ENCODE measurements around the gene ZNF521.

ZNF521 gene

DNA sequence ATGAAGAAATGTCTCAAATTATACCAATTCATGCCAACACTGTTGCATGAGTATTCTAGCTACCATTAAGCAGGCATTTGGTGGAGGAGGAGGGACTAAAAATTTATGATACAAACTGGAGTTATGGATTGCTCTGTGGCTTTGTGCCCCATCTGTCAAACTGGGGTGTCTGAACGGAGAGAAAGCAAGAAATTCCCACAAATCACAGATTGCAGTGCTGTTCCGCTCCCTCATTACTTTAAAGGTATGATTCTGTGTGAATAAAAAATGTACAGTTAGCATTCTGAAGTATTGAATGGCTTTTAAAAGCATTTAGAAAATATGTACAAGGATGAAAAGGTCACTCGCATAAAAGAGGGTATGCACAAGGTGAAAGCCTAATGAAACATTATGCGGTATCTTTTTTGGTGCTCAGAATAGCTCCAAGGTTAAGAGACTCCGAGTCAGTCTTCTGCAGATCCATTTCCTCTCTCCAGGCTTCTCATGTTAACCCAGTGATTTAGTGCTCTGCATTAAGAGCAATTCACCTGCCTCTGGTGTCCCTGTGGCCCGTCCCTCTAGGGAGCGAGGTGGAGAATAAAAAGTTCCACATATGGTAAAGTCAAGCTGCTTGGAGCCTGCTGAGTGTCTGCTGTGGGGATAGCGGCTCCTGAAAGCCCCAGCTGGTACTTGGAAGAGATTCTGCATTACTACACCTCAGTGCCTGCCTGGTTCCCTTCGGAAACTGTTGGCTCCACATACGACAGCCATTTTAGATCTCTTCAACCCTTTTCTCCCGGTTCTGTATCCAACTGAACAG lies 184.2 kb downstream of the ZNF521 start:
- no peak for DNase-seq (ENCODE audit: low spot score)

DNA sequence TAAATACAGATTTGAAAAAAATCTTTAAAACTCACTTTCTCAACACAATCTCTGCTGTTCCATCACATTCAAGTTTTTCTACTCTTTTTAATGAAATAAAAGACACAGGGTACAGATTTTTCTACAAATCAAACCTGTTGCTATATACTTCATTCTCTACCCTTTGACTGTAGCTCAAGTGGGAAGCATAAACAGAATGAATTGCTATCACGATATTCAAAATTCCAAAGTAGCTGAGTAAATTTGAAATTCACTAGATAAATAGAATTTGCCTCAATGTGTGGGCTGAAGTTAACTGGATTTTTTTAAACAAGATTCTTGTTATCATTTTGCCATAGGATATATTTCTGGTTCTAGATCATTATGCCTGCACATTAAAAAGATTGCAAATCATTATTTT lies 185.9 kb downstream of the ZNF521 start:
- DNase-seq (ENCODE audit: low spot score) = no peak

DNA sequence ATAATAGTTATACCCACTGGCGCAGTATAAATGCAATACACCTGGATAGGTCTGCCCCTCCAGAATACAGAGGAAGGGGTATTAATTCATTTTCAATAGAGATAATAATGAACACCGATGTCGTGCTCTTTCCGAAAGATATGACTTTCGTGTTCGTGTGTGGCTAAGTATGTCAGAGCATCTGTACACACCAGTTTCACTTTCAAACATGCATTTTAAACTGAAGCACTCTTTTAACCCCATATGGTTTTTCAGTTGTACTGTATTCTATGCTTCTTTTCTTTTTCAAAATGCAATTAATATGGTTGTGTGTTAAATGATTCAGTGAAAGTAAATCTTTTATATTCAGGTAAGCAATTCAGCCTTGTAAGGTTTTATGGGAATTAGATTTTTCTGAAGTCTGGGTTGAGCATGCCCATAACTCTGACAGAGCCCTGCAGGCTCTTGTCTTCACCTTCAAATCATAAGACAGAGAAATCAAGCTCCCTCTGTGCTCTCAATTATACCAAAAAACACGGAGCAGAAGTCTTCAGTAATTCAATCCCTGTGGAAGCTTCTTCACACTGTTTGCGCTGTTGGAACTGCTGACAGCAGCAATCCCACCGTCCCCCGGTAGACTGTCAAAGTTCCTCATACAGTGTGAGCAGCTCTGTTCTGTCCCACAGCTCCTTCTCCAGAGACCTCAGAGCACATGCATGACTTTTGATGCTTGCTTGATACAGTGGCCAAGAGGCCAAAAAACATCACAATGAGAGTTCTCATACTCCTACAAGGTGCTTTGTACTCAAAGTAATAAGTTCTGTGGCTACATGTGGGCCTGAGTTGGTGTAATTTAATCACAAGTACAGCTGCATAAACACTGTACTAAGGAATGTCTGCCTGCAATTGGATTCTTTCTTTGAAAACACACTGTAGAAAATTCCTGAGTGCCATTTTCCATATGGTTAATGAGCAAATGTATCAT lies 186.8 kb downstream of the ZNF521 start:
- no peak for DNase-seq (ENCODE audit: low spot score)

DNA sequence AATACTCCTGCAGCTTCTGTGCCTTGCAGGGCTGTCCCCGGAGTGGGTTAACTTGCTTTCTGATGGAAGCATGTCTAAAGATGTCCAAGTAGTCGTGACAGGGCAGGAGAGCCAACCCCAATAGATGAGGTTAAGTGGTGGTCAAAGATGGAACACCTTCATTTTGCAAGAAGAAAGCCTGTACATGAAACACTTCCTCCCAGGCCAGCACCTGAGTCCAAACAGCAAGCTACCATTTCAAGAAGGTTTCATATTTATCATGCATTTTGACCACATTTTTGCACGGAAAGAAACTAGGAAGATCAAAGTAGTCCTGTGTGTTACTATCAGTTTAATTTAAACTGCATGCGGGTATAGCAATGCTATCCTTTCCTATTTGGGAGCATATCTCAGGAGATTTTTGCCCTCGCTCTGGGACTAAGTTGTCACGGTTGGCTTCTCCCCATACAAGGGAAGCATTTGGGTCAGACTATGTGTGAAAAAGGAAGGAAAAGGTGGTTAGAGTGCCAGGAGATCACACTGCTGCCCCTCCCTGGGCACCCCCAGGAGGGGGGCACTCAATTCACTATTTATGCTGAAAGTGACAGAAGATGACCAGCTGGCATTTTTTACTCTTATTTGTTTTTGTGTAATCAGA lies 187.6 kb downstream of the ZNF521 start:
- DNase-seq (ENCODE audit: low spot score) = no peak

DNA sequence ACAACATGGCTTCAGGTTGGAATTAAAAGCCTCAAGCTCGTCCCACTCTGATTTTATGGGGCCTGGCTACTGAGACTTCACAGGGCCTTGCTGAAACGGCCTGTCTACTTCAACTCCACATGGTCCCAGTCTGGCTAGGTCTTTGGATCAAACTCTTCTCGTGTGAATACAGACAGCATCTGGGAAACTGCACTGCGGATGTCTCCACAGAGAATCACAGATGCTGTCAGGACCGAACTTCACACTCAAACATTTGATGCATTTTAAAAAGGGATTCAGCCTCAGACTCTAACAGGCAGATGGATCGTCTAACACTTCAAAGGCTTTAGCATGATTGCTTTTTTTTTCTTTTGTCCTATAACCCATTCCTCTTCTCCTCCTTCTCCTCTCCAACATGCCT lies 198.5 kb downstream of the ZNF521 start:
- DNase-seq (ENCODE audit: low spot score) = no peak

DNA sequence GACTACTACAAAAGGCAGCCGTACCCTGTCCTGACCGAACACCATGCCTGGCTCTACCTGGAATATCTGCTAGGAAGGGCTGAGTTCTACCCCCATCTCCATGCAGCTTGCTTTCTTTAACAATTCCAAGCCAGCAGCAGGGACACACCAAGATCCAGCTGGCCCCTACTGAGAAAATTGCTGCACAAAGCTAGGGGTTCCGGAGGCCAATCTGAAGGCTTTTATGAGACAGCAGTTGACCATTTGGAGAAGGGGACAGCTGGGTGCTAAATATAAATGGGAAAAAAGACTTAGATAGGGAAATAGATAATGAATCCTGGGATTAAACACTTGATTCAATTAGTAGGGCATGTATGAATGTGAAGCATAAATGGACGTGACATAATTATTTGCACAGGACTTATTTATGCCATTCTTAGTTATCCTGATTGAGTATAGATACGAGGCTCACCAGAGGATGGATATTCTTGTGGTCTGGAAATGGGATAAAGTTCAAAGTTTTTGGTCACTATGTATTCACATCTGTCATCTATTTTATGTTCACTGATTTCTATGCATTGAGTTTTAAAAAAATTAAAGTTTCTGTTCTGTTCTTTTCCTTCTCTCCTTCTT lies 204.0 kb downstream of the ZNF521 start:
- DNase-seq (ENCODE audit: low spot score) = no peak

DNA sequence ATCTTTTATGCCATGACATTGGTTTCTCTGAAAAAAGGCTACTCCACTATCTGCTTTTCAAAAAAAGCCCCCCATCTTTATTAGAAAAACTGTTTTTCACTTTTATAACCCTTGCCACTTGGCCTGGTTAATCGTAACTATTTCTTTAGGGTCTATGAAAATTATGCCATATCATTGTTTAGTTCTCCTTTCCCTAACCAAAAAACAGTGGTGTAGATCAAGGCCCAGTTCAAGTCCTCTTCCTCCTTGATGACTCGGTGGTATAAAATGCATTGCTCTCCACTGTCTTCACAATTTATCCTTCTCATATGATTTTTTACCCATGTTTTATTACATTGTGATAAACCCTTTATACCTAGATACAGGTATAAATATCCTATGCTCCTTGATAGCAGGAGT lies 205.5 kb downstream of the ZNF521 start:
- no peak for DNase-seq (ENCODE audit: low spot score)

DNA sequence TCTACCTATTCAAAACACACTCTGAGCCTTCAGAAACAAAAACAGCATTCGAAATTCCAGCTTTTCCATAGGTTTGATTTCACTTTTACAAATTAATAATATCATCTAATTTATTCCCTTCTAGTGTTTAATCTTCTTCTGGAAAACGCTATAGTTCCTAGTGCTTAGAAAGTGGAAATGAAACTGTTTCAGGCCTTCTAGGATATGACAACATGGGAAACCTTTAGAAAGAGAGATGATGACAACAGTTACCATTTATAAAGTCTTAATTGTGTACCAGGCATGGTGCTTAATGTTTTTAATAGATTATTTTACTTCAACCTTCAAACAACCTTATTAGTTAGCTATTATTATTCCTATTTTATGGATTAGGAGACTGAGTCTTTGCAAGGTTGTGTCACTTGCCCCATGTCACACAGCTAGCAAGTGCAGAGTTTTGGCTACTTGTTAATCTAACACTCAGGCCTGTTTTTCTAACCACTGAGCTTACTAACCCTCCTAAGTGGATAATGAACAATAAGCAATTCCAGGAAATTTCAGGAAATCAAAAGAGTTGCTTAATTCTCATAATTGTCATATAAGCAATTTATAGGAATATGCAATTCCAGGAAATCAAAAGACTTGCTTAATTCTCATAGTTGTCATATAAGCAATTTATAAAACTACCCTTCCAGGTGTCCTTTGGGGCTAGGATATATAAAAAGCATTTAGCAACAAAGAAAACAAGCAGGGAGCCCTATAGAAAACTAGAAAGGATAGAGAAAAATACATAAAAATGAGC lies 206.0 kb downstream of the ZNF521 start:
- no peak for DNase-seq (ENCODE audit: low spot score)

DNA sequence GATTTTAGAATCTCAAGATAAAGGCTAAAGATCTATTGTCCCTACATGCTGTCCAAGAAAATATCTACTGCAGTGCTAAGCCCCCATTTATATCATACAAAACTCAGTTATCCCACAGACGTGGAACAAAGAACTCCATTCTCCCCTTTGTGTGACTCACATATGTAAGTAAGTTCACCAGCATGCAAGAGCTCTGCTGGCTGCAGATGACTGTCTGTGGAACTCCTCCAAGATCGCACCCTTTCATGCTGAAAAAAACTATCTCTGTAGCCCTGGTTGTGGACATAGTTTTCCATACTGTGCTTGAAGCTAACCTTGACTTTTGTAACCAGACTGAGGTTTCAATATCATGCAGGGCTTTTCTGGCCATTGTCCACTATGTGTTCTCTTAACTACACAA lies 207.1 kb downstream of the ZNF521 start:
- no peak for DNase-seq (ENCODE audit: low spot score)

DNA sequence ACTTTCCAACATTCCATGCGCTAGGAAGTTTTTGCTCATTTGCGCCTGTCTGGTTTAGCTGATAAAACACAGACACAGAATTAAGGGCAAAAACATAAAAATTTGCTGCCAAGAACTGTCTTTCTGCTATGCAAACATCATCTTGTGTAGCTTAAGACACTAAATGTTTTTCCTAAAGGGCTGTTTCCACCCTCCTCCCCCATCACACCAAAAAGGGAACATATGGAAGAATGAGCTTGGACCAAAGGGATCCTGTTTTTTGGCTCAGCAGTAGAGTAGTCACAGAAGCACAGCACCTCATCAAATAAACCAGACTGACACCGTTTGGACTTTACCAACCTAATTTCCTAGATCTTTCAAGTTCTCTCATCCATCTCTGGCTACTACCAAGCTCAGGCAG lies 210.1 kb downstream of the ZNF521 start:
- DNase-seq (ENCODE audit: low spot score) = no peak

DNA sequence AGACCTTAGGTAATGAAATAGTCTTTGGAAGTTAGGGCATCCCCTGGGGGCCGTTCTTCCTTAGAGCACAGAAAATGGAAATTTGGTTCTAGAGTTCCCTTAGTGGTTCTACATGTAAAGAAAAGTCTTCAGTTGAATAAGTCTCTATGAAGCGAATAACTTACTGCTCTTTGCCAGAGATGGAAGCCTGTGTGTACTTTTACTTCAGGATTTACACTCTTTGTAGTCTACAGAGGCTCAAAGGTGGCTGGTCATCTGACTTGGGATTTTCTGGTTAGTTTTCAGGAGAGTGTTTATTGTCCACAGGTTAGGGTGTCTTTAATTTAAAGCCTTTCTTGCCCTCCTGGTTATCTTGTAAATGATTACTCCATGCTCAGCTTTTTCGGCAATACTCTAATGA lies 210.6 kb downstream of the ZNF521 start:
- DNase-seq (ENCODE audit: low spot score) = no peak

DNA sequence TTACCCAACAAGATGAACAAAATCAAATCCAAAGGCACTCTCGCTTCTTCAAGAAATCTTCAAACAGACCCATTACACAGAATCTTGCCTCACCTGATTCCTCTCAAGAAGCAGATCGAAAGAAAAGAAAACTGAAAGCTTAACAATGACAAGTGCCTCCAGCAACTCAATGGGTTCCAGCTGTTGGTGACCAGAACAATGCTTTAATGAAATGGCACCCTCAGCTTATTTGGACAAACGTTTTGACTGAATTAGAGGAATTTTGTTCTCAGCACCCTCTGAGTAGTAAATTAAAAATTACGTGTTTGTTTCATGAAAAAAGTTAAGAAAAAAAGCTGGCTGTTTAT lies 211.0 kb downstream of the ZNF521 start:
- DNase-seq (ENCODE audit: low spot score) = no peak

DNA sequence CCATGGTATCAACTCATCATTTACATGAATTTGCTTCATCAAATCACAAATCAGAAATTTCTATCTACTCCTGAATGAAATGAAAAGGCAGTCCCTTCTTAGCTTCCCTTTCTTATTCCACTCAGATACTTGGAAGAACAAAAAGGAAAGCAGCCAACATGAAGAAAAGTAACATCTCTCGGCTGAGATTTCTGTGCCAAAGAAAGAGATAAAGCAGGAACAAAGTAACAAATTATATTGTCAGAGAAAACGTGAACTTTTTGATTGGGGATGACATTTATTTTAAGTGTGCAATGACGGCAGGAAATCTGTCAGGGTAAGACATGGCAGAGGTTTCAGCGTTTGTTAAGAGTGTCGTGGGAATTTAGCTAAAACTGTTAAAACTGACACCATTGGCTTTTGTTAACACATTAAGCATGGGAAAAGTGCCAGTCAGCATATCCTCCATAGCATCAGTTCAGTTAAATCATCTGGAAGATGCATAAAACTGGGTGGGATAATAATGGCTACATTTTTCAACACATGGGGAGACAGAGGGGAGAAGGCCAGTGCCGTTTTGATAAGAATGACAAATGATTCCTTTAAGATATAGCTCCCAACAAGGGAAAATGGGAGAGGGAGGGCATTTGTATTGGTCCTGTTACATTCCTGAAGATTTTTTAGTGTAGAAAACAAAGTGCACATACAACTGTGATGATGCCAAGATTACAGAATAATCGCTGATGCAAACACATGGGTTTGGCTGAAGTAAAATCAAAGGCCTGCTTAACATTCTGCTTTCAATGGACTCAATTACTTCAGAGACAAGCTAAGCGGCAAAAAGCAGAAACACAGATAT lies 211.6 kb downstream of the ZNF521 start:
- no peak for DNase-seq (ENCODE audit: low spot score)

DNA sequence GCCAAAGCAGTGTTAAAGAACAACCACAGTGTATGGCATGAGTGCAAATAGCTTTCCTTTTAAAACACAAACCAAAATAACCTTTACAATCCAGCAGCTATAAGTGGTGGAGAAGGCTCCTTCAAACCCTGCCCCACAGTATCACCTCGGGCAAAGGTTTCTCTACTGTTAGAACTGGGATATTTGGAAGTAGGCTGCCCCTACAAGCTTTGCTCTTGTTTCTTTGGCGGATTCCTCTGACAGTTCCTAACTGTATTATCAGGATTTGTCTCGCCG lies 214.8 kb downstream of the ZNF521 start:
- DNase-seq (ENCODE audit: low spot score) = no peak

DNA sequence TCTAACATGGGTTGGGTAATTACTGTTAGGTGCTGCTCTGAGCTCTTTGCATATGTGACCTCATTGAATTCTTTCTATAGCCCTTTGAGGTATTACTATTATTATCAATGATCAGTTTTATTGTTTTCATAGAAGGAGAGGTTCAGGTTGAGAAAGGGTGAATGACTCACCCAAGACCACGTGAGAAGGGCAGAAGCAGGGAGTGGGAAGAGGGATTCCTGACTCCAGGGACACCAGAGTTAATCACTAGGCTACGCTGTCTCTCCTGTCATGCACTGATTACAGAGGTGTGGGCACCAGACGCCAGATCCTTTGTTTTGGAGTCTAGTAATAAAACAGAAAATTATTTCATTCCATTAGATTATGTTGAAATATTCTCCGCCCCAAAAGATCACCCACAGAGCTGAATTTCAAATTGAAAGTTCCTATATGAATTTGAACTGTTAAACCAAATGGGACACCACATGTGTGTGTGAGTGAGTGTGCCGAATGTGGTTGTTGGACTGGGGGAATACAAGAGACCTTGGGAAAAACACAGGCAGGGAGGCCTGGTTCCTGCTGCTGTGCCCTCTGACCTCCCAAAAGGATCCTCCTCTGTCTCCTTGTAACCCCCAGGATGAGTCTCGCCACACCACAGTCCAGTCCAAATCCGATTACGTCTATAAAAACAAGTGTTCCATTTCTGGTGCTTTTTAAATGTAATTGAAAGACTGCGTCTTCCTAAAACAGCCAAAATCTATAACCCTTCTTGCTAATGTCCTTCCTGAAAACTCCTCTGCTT lies 215.4 kb downstream of the ZNF521 start:
- DNase-seq (ENCODE audit: low spot score) = no peak

DNA sequence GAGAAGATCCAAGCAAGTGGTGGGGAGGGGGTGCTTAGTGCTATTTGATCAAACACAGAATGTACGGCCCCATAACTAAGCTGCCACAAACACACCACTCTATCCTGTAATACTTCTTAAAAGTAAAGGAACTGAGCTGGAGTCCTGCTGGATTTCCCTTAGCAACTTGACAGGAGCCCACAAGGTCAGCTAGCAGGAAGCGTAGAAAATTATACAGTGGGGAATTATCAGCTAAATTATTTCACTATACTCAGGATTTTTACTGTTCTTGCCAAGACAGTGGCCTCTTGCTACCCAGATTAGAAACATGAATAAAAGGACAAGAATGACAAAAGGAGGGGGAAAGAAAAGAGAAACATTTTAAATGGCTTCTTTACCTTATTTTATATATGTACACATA lies 217.1 kb downstream of the ZNF521 start:
- DNase-seq (ENCODE audit: low spot score) = no peak

DNA sequence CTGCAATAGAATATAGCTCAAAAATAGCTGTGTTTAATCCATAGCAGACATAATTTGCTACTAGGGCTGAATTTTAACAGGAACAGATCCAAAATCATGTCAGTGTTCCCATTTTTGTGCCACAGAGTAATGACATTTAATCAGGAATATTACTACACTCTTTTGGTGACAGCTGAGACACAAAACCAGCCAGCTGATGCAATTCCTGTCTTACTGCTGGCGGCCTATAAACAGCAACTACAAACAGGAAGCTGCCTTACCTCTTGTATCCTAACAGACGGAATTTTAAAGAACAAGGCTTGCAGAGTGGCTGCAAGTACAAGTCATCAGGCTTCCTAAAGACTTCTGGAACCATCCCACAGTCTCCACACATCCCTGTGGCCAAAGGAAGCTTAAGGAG lies 218.1 kb downstream of the ZNF521 start:
- DNase-seq (ENCODE audit: low spot score) = no peak

DNA sequence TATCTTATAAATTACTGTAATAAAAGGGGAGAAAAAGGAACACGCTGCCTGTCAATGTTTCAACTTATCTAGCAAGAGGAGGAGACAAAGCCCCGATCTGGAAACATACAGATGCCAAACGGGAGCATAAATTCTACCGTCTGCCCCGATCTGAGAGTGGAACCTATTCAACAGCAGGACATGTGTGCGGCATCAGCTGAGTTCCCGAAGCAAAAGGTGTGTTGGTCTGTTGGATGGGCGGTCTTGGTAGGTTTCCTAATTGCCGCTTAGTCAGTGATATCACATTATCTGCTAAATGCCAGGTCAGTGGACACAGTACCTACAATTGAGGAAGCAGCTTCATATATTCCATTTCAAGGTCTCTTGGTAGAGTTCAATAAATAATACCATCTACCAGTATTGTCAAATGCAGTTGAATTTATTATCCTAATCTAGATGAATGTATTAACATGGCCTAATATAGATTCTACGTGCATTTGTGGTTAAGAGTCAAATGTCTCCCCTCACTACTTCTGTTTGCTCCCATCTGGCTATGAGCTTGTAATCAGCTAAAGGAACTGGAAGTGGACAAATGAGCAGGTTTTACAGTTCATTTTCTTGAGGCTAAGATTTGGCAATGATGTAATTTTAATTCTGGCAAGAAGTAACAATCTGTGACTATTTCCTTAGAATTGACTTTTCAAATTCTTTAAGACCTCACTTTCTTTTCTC lies 219.0 kb downstream of the ZNF521 start:
- DNase-seq (ENCODE audit: low spot score) = no peak

DNA sequence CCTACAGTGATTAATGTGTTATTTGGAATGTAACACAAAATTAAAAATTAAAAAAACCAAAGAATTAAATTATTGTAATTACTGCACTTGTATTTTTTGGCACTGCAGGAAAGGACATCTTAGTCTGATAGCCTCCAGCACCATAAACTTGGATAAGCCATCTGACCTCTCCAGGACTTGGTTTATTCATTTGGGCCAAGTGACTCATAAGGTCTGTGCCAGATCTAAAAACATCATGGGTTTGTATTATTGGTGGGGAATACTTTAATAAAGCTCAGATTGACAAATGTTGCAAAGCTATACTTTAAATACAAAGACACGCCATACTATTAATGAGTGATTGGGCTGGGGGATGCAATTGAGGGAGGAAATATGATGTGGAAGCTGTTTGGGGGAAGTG lies 225.2 kb downstream of the ZNF521 start:
- no peak for DNase-seq (ENCODE audit: low spot score)

DNA sequence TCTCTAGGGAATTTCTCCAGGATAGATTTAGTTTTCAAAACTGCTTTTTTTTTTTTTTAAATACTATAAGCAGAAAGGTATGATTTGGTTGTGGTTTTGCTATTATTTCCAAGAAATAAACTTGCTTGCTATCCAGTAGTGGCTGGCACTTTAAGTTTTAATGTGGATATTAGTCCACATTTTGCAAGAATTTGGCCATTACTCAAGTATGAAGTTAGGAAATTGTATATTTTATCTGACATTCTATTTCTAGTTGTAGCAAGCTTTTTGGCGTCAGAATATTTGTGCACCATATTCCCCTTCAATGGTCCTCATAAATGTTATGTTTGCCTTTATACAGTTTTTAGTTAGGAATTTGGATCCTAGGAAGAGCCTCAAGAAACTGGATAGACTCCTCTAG lies 226.3 kb downstream of the ZNF521 start:
- no peak for DNase-seq (ENCODE audit: low spot score)
